ENCODE measurements around the gene ARSA. TPM values are rescaled to one million over a fixed set of nuclear protein-coding genes. Genes with fewer than 3 reads are reported as not detected.

Gene ARSA
- total RNA-seq, 1 experiment from 2014 or later = 10.3 TPM

- no peaks in the 10 kb centered on the region; the same call in 1 of the 2 replicates for H3K27me3 ChIP-seq (ENCODE audit: insufficient read depth, low read length)
- H2AK5ac ChIP-seq (ENCODE audit: insufficient read length, low read length) = no peak overlapping the region
- no peak overlapping the region for H4K5ac ChIP-seq (ENCODE audit: insufficient read length, low read depth, low read length)
- no peak overlapping the region for H3K18ac ChIP-seq (ENCODE audit: insufficient read length, low read depth, low read length)
- no peak overlapping the region for H3K56ac ChIP-seq (ENCODE audit: insufficient read length, low read depth, low read length)
- no peaks in the 10 kb centered on the region for H3K9me3 ChIP-seq (ENCODE audit: control insufficient read depth, low read depth, low read length)
- no peak overlapping the region for H3K9ac ChIP-seq (ENCODE audit: extremely low read depth, insufficient read length, low read length)
- H2AFZ ChIP-seq (ENCODE audit: low read length) = no peak overlapping the region
- no peaks in the 10 kb centered on the region for H3K23me2 ChIP-seq (ENCODE audit: insufficient read length, low read depth, low read length, poor library complexity, severe bottlenecking)
- no peak overlapping the region for H2BK20ac ChIP-seq (ENCODE audit: low read depth, low read length, poor library complexity, severe bottlenecking)
- H3T11ph ChIP-seq (ENCODE audit: low read length) = no peak overlapping the region
- Mint-ChIP-seq H3K9me3 (peaks cover 2 to 6% of the 10 kb centered on the region in 2 experiments; a peak in 4 of 5 replicates), H3K27me3 (ENCODE audit: low read depth) (peaks cover 63% of the 10 kb centered on the region), H3K36me3 (ENCODE audit: insufficient read depth in 1 of 3, low read depth in 3 of 3) (no peaks in the 10 kb centered on the region), H3K4me3 (no peak overlapping the region), H3K4me1 (no peaks in the 10 kb centered on the region), H3K27ac (no peak overlapping the region)
- WGBS (ENCODE audit: extremely low coverage, insufficient read length, low lambda C conversion rate) = no CpG with 5 or more reads among the region's 12 CpGs
- H3K79me2 ChIP-seq (ENCODE audit: insufficient read depth, low read length) = no peaks in the 10 kb centered on the region
- no peak overlapping the region for H4K8ac ChIP-seq (replicated peaks; ENCODE audit: insufficient read length, low read depth, low read length)
- TF ChIP-seq CTCF (conservative IDR thresholded peaks at IDR 0.05) = no peak
- H4K91ac ChIP-seq (ENCODE audit: insufficient read length, low read depth, low read length) = no peak overlapping the region
- no peak overlapping the region for H3K23ac ChIP-seq (ENCODE audit: insufficient read length, low read depth, low read length)
- no peak for DNase-seq
- H2BK12ac ChIP-seq (ENCODE audit: insufficient read length, low read depth, low read length) = no peak overlapping the region
- no peak overlapping the region for H2BK15ac ChIP-seq (ENCODE audit: low read depth, low read length)
- no peak overlapping the region for H3K4ac ChIP-seq (ENCODE audit: low read depth, low read length)
- H3K4me2 ChIP-seq (ENCODE audit: insufficient read depth, insufficient read length, low read length) = no peak overlapping the region
- no peaks in the 10 kb centered on the region for H4K20me1 ChIP-seq (ENCODE audit: control insufficient read depth, insufficient read depth, insufficient read length)
- no peak overlapping the region for H2BK120ac ChIP-seq (ENCODE audit: low read depth, low read length, poor library complexity, severe bottlenecking)
- no peaks in the 10 kb centered on the region for H3K79me1 ChIP-seq (ENCODE audit: insufficient read depth, low read depth, low read length, poor library complexity, severe bottlenecking)
- H3K14ac ChIP-seq (ENCODE audit: insufficient read depth, low read length) = no peak overlapping the region
- H3K27ac ChIP-seq (ENCODE audit: insufficient read length, low read depth, low read length) = no peak overlapping the region
- no peak overlapping the region for H2BK5ac ChIP-seq (ENCODE audit: insufficient read length, low read length)
- no peaks in the 10 kb centered on the region for H3K4me1 ChIP-seq (ENCODE audit: insufficient read depth, low read length)
Observed at GRCh38 chr22:50665212-50665611, 37.3 kb upstream of the ARSA start.

All from H9 (cell line).